SIG-M5 (cell line): ENCODE data around the gene TCERG1L.
"Not testable (repeated sequence)": the region's sequence is repeated elsewhere in the genome, so short reads cannot be mapped to it uniquely, and the experiment has no call there.

ENCODE experiments used
- DNase-seq: peaks from one replicate; lab custom pipeline; 2025; lab: John Stamatoyannopoulos, UW

Gene TCERG1L

GRCh38 chr10:131248376-131249165 lies 63.0 kb downstream of the TCERG1L start:
- DNase-seq, result no peak

GRCh38 chr10:131247873-131248272 lies 63.6 kb downstream of the TCERG1L start:
- no peak for DNase-seq

- no peak for DNase-seq
These were observed 64.7 kb downstream of the TCERG1L start for GRCh38 chr10:131246775-131247174.

- no peak for DNase-seq
These were observed 65.4 kb downstream of the TCERG1L start for GRCh38 chr10:131246089-131246488.

- DNase-seq, result no peak
These were observed 66.0 kb downstream of the TCERG1L start for GRCh38 chr10:131245475-131246059.

GRCh38 chr10:131244836-131245235 lies 66.7 kb downstream of the TCERG1L start:
- no peak for DNase-seq

GRCh38 chr10:131243076-131243475 lies 68.4 kb downstream of the TCERG1L start:
- no peak for DNase-seq

- no peak for DNase-seq
These were observed 69.5 kb downstream of the TCERG1L start for GRCh38 chr10:131242007-131242406.

GRCh38 chr10:131240691-131241090 lies 70.8 kb downstream of the TCERG1L start:
- no peak for DNase-seq

GRCh38 chr10:131239926-131240325 lies 71.6 kb downstream of the TCERG1L start:
- DNase-seq, result no peak

- DNase-seq, result no peak
These were observed 72.1 kb downstream of the TCERG1L start for GRCh38 chr10:131239450-131239849.

- DNase-seq, result no peak
These were observed 72.7 kb downstream of the TCERG1L start for GRCh38 chr10:131238669-131239280.

- no peak for DNase-seq
These were observed 73.4 kb downstream of the TCERG1L start for GRCh38 chr10:131237991-131238651.

- not testable (repeated sequence) for DNase-seq
These were observed 76.9 kb downstream of the TCERG1L start for GRCh38 chr10:131234606-131235005.

- no peak for DNase-seq
These were observed 77.8 kb downstream of the TCERG1L start for GRCh38 chr10:131233611-131234258.

- no peak for DNase-seq
These were observed 79.5 kb downstream of the TCERG1L start for GRCh38 chr10:131231965-131232541.

- no peak for DNase-seq
These were observed 80.1 kb downstream of the TCERG1L start for GRCh38 chr10:131231323-131231964.

GRCh38 chr10:131230641-131231322 lies 80.7 kb downstream of the TCERG1L start:
- DNase-seq, result no peak

GRCh38 chr10:131230166-131230565 lies 81.4 kb downstream of the TCERG1L start:
- no peak for DNase-seq

GRCh38 chr10:131227163-131227740 lies 84.3 kb downstream of the TCERG1L start:
- no peak for DNase-seq
